Activated B cell treated with CpG ODN at 0.5 μM for 24 hours (primary cell): ENCODE results near the gene FRMD3. TPM values are rescaled to one million over a fixed set of nuclear protein-coding genes. Genes with fewer than 3 reads are reported as not detected.

Source experiments
- ATAC-seq: fragments of 200-7000 bp; cut with Tn5 transposase; one replicate; pipeline ENCODE4 v1.10.0; 2021; ENCODE audit warnings: low read depth, mild to moderate bottlenecking, moderate library complexity
- CTCF ChIA-PET: fragments of 350-600 bp; sonication (Branson Sonifier 250); formaldehyde crosslinking; loops from one replicate; lab custom pipeline; 2021; ENCODE audit warnings: antibody characterized with exemption; lab: Charles Lee
- POLR2A ChIA-PET: fragments of 350-600 bp; sonication (Branson Sonifier 250); formaldehyde crosslinking; loops from one replicate; lab custom pipeline; 2021; ENCODE audit warnings: antibody characterized with exemption; lab: Charles Lee
- DNase-seq: peaks from one replicate; pipeline ENCODE4 v3.0.0; 2022
- H3K27ac Mint-ChIP-seq: one replicate; pipeline ENCODE4 v1.8.0; 2020; ENCODE audit warnings: mixed read lengths
- H3K27me3 Mint-ChIP-seq: one replicate; pipeline ENCODE4 v1.8.0; 2021; ENCODE audit warnings: mixed read lengths
- H3K36me3 Mint-ChIP-seq: one replicate; pipeline ENCODE4 v1.8.0; 2021; ENCODE audit warnings: low read depth, mixed read lengths
- H3K4me1 Mint-ChIP-seq: one replicate; pipeline ENCODE4 v1.8.0; 2021; ENCODE audit warnings: mixed read lengths
- H3K4me3 Mint-ChIP-seq: one replicate; pipeline ENCODE4 v1.8.0; 2020; ENCODE audit warnings: mild to moderate bottlenecking, mixed read lengths
- H3K9me3 Mint-ChIP-seq: one replicate; pipeline ENCODE4 v1.8.0; 2020; ENCODE audit warnings: mixed read lengths
- intact Hi-C: fragments of 100-400 bp; cut with micrococcal nuclease; formaldehyde crosslinking; loops from one replicate; pipeline ENCODE4 v1.15.1; 2024
- total RNA-seq: library from RNA; stranded (reverse); gene quantifications from 2 replicates; pipeline ENCODE4 v1.2.3, GENCODE V29; 2022
- TF ChIP-seq, protein P1 (sequence below): fragments of 200-600 bp; IDR thresholded peaks from one replicate; pipeline ENCODE4 v1.8.0; 2022; ENCODE audit warnings: antibody characterized with exemption, mild to moderate bottlenecking

FRMD3 gene
- total RNA-seq, 1 donor from 2014 or later, result 0.91 TPM

- H3K27me3 Mint-ChIP-seq, result no peaks in the 10 kb centered on the region
These were observed 118.2 kb downstream of the FRMD3 start for GRCh38 chr9:83419961-83420360.

DNA sequence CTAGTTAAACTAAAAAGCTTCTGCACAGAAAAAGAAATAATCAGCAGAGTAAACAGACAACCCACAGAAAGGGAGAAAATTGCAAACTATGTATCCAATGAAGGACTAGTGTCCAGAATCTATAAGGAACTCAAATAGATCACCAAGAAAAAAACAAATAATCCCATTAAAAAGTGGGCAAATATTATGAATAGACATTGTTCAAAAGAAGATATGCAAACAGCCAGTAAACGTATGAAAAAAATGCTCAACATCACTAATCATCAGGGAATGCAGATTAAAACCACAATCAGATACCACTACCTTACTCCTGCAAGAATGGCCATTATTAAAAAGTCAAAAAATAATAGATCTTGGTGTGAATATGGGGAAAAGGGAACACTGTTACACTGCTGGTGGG, 119.9 kb downstream of the FRMD3 start:
- ATAC-seq (no peak), DNase-seq (no peak)
- no peaks in the 10 kb centered on the region for H3K27me3 Mint-ChIP-seq
- ChIA-PET POLR2A (no interaction called here), CTCF (no interaction called here)
- H3K4me3 Mint-ChIP-seq, result no peak overlapping the region
- peaks cover 9% of the 10 kb centered on the region for H3K9me3 Mint-ChIP-seq
- intact Hi-C loops, result no loop called here
- H3K36me3 Mint-ChIP-seq, result no peaks in the 10 kb centered on the region
- TF ChIP-seq, protein P1, sequence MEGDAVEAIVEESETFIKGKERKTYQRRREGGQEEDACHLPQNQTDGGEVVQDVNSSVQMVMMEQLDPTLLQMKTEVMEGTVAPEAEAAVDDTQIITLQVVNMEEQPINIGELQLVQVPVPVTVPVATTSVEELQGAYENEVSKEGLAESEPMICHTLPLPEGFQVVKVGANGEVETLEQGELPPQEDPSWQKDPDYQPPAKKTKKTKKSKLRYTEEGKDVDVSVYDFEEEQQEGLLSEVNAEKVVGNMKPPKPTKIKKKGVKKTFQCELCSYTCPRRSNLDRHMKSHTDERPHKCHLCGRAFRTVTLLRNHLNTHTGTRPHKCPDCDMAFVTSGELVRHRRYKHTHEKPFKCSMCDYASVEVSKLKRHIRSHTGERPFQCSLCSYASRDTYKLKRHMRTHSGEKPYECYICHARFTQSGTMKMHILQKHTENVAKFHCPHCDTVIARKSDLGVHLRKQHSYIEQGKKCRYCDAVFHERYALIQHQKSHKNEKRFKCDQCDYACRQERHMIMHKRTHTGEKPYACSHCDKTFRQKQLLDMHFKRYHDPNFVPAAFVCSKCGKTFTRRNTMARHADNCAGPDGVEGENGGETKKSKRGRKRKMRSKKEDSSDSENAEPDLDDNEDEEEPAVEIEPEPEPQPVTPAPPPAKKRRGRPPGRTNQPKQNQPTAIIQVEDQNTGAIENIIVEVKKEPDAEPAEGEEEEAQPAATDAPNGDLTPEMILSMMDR, result no peak
- H3K4me1 Mint-ChIP-seq, result no peaks in the 10 kb centered on the region
- H3K27ac Mint-ChIP-seq, result no peak overlapping the region

More at GRCh38 chr9:83419961-83420360, 118.2 kb downstream of the FRMD3 start:
- no peak overlapping the region for H3K27ac Mint-ChIP-seq
- ChIA-PET CTCF (no interaction called here), POLR2A (no interaction called here)
- TF ChIP-seq, protein P1, result no peak
- no peaks in the 10 kb centered on the region for H3K36me3 Mint-ChIP-seq
- no peak overlapping the region for H3K4me3 Mint-ChIP-seq
- ATAC-seq (no peak), DNase-seq (no peak)
- intact Hi-C loops, result no loop called here
- no peaks in the 10 kb centered on the region for H3K4me1 Mint-ChIP-seq
- H3K9me3 Mint-ChIP-seq, result peaks cover 2% of the 10 kb centered on the region

- POLR2A ChIA-PET, result no interaction called here
- H3K27ac Mint-ChIP-seq, result no peak overlapping the region
- H3K27me3 Mint-ChIP-seq, result no peaks in the 10 kb centered on the region
- H3K9me3 Mint-ChIP-seq, result peaks cover 9% of the 10 kb centered on the region
- CTCF ChIA-PET, result no interaction called here
- no peaks in the 10 kb centered on the region for H3K4me1 Mint-ChIP-seq
- DNase-seq, result no peak
- TF ChIP-seq, protein P1, result no peak
- ATAC-seq, result no peak
- no peak overlapping the region for H3K4me3 Mint-ChIP-seq
- intact Hi-C loops, result no loop called here
- H3K36me3 Mint-ChIP-seq, result no peaks in the 10 kb centered on the region
These were observed 124.8 kb downstream of the FRMD3 start for GRCh38 chr9:83413367-83413766.

GRCh38 chr9:83410701-83411100, 127.5 kb downstream of the FRMD3 start:
- ChIA-PET CTCF (no interaction called here), POLR2A (no interaction called here)
- H3K9me3 Mint-ChIP-seq, result peaks cover 9% of the 10 kb centered on the region
- H3K4me1 Mint-ChIP-seq, result no peaks in the 10 kb centered on the region
- intact Hi-C loops, result no loop called here
- TF ChIP-seq, protein P1, result no peak
- no peak overlapping the region for H3K4me3 Mint-ChIP-seq
- no peak for DNase-seq
- H3K36me3 Mint-ChIP-seq, result no peaks in the 10 kb centered on the region
- peaks cover 2% of the 10 kb centered on the region for H3K27me3 Mint-ChIP-seq
- no peak for ATAC-seq
- no peak overlapping the region for H3K27ac Mint-ChIP-seq

- no peak overlapping the region for H3K4me3 Mint-ChIP-seq
- ATAC-seq (no peak), DNase-seq (no peak)
- ChIA-PET CTCF (no interaction called here), POLR2A (no interaction called here)
- H3K27me3 Mint-ChIP-seq, result peaks cover 2% of the 10 kb centered on the region
- TF ChIP-seq, protein P1, result no peak
- intact Hi-C loops, result no loop called here
- H3K4me1 Mint-ChIP-seq, result no peaks in the 10 kb centered on the region
- H3K9me3 Mint-ChIP-seq, result no peaks in the 10 kb centered on the region
- no peaks in the 10 kb centered on the region for H3K36me3 Mint-ChIP-seq
- no peak overlapping the region for H3K27ac Mint-ChIP-seq
These were observed 131.3 kb downstream of the FRMD3 start for GRCh38 chr9:83406921-83407320.
